HL-60 (cell line): Measurements from ENCODE around the gene EP300.
"Not testable (repeated sequence)": the region's sequence is repeated elsewhere in the genome, so short reads cannot be mapped to it uniquely, and the experiment has no call there.

Experiments used
- DNase-seq, 2 experiments: peaks; one replicate each; pipeline ENCODE4 v3.0.0-alpha.2; 2010 to 2020; ENCODE audit warnings: low read depth in 1 of 2, low spot score in 1 of 2
- H3K27ac ChIP-seq: fragments of 250-450 bp; sonication (Bioruptor Pico); replicated peaks from 2 replicates; pipeline ENCODE4 v1.5.1; 2020; ENCODE audit warnings: mild to moderate bottlenecking, moderate library complexity
- H3K27me3 ChIP-seq: fragments of 250-450 bp; sonication (Bioruptor Pico); 2 replicates; pipeline ENCODE4 v1.5.1; 2021; ENCODE audit warnings: mild to moderate bottlenecking, moderate library complexity; ENCODE audit not compliant: insufficient read depth, poor library complexity, severe bottlenecking
- H3K4me3 ChIP-seq: replicated peaks from 2 replicates; pipeline ENCODE4 v1.5.1; 2011; ENCODE audit warnings: mild to moderate bottlenecking, control low read depth, low read length; ENCODE audit not compliant: insufficient read depth
- GABPA ChIP-seq: IDR thresholded peaks from 2 replicates; pipeline ENCODE4 v1.6.1; 2012; ENCODE audit warnings: low read depth
- POLR2AphosphoS5 ChIP-seq: IDR thresholded peaks from 2 replicates; pipeline ENCODE4 v1.6.1; 2012; ENCODE audit warnings: low read depth
- REST ChIP-seq: IDR thresholded peaks from 2 replicates; pipeline ENCODE4 v1.6.1; 2012; ENCODE audit warnings: low read depth; ENCODE audit not compliant: insufficient replicate concordance
- SPI1 ChIP-seq: IDR thresholded peaks from 2 replicates; pipeline ENCODE4 v1.6.1; 2012; ENCODE audit warnings: low read depth, mild to moderate bottlenecking, borderline replicate concordance
- TF ChIP-seq, protein P1 (sequence below): IDR thresholded peaks from one replicate; pipeline ENCODE4 v1.5.1; 2011; ENCODE audit warnings: low read length, control low read depth, inconsistent platforms; ENCODE audit not compliant: insufficient read depth

Gene EP300

GRCh38 chr22:41057076-41057475, 35.3 kb upstream of the EP300 start:
- H3K27me3 ChIP-seq = no peaks in the 10 kb centered on the region
- H3K27ac ChIP-seq = no peak overlapping the region
- TF ChIP-seq SPI1 (no peak), REST (no peak), GABPA (no peak), POLR2AphosphoS5 (no peak)
- TF ChIP-seq, protein P1, sequence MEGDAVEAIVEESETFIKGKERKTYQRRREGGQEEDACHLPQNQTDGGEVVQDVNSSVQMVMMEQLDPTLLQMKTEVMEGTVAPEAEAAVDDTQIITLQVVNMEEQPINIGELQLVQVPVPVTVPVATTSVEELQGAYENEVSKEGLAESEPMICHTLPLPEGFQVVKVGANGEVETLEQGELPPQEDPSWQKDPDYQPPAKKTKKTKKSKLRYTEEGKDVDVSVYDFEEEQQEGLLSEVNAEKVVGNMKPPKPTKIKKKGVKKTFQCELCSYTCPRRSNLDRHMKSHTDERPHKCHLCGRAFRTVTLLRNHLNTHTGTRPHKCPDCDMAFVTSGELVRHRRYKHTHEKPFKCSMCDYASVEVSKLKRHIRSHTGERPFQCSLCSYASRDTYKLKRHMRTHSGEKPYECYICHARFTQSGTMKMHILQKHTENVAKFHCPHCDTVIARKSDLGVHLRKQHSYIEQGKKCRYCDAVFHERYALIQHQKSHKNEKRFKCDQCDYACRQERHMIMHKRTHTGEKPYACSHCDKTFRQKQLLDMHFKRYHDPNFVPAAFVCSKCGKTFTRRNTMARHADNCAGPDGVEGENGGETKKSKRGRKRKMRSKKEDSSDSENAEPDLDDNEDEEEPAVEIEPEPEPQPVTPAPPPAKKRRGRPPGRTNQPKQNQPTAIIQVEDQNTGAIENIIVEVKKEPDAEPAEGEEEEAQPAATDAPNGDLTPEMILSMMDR = no peak
- DNase-seq = no peak
- no peak overlapping the region for H3K4me3 ChIP-seq

DNA sequence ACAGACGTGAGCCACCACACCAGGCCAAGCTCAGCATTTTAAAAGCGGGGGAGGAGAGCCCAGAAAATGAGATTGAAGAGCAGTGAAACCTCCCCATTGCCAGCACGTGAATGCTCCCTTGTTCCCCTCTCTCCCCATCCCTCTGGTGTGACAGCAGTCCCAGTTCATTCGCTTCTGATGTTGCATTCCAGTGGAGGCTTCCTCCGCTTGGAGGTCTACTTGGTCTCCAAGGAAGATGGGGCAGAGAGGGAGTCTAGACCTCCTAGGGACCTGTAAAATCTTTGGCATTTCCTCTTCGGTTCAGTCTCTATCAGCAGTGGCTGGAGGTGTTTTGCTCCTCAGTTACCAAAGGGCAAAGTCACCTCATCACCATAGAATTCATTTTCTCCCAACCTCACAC, 30.2 kb upstream of the EP300 start:
- Histone ChIP-seq H3K27me3 (no peaks in the 10 kb centered on the region), H3K4me3 (no peak overlapping the region), H3K27ac (no peak overlapping the region)
- TF ChIP-seq, protein P1 = no peak
- TF ChIP-seq GABPA = no peak
- no peak for TF ChIP-seq SPI1
- no peak for TF ChIP-seq REST
- no peak for TF ChIP-seq POLR2AphosphoS5
- DNase-seq = no peak

GRCh38 chr22:41064326-41064725, 28.1 kb upstream of the EP300 start:
- not testable (repeated sequence) for H3K27me3 ChIP-seq, H3K4me3 ChIP-seq, DNase-seq, H3K27ac ChIP-seq

DNA sequence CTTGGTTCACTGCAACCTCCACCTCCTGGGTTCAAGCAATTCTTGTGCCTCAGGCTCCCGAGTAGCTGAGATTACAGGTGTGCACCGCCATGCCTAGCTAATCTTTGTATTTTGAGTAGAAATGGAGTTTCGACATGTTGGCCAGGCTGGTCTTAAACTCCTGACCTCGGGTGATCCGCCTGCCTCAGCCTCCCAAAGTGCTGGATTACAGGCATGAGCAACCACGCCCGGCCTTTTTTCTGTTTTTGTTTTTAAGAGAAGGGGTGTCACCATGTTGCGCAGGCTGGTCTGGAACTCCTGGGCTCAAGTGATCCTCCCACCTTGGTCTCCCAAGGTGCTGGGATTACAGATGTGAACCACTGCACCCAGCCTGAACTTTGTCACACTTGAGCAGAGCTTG, 26.1 kb upstream of the EP300 start:
- not testable (repeated sequence) for DNase-seq, H3K27ac ChIP-seq, H3K27me3 ChIP-seq, H3K4me3 ChIP-seq

DNA sequence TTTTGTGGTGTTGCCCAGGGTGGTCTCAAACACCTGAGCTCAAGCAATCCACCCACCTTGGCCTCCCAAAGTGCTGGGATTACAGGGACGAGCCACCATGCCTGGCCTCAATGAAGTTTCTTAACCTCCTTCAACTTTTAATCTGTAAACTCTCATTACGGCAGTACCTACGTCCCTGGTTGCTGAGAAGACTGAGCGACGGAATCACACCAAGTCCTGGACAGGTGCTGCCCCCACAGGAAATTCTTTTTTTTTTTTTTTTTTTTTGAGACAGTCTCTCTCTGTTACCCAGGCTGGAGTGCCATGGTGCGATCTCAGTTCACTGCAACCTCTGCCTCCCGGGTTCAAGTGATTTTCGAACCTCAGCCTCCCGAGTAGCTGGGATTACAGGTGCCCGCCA, 24.4 kb upstream of the EP300 start:
- not testable (repeated sequence) for H3K4me3 ChIP-seq, DNase-seq, H3K27me3 ChIP-seq
- peak overlapping the region; percentile 92 for H3K27ac ChIP-seq
